ENCODE measurements around the gene BOD1L1. TPM values are rescaled to one million over a fixed set of nuclear protein-coding genes. Genes with fewer than 3 reads are reported as not detected.

The BOD1L1 gene
- polyA plus RNA-seq (2013, experiment 1 of 2; ENCODE audit: insufficient read length), result 24.5 TPM
- polyA plus RNA-seq (2013, experiment 2 of 2; ENCODE audit: insufficient read length), result 26.4 TPM

- DNase-seq, result peak; percentile 93
Measured at GRCh38 chr4:13627606-13628311, at the start of gene BOD1L1. BOD1L1 (minus strand) TSS chr4:13627725; CDS start chr4:13627587, 138 bp downstream.

GRCh38 chr4:13674971-13675370 is 47.4 kb upstream of the BOD1L1 start:
- no peak for DNase-seq

- no peak for DNase-seq
Measured at GRCh38 chr4:13673167-13673566, 45.6 kb upstream of the BOD1L1 start.

GRCh38 chr4:13670456-13671160 is 43.1 kb upstream of the BOD1L1 start:
- no peak for DNase-seq

- DNase-seq, result peak; percentile 6
Measured at GRCh38 chr4:13665701-13666660, 38.5 kb upstream of the BOD1L1 start.

GRCh38 chr4:13659341-13660070 is 32.0 kb upstream of the BOD1L1 start:
- no peak for DNase-seq

GRCh38 chr4:13656569-13657405 is 29.3 kb upstream of the BOD1L1 start:
- peak; percentile 65 for DNase-seq

GRCh38 chr4:13654162-13654797 is 26.8 kb upstream of the BOD1L1 start:
- peak; percentile 67 for DNase-seq

- DNase-seq, result no peak
Measured at GRCh38 chr4:13653766-13654161, 26.2 kb upstream of the BOD1L1 start.

GRCh38 chr4:13647031-13647430 is 19.5 kb upstream of the BOD1L1 start:
- no peak for DNase-seq

GRCh38 chr4:13645075-13645474 is 17.6 kb upstream of the BOD1L1 start:
- DNase-seq, result no peak

GRCh38 chr4:13642170-13642950 is 14.8 kb upstream of the BOD1L1 start:
- peak; percentile 38 for DNase-seq

- no peak for DNase-seq
Measured at GRCh38 chr4:13641084-13641483, 13.6 kb upstream of the BOD1L1 start.

- DNase-seq, result peak; percentile 66
Measured at GRCh38 chr4:13640149-13640940, 12.8 kb upstream of the BOD1L1 start.

- no peak for DNase-seq
Measured at GRCh38 chr4:13635286-13635799, 7.8 kb upstream of the BOD1L1 start.

- DNase-seq, result no peak
Measured at GRCh38 chr4:13633671-13634070, 6.1 kb upstream of the BOD1L1 start.

GRCh38 chr4:13627178-13627605 is 333 bp downstream of the BOD1L1 start:
- peak; percentile 9 for DNase-seq

GRCh38 chr4:13626492-13627177 is 890 bp downstream of the BOD1L1 start:
- DNase-seq, result no peak
